NB4 (cell line): ENCODE measurements around the gene CALM1.

ENCODE experiments used
- DNase-seq: peaks from one replicate; pipeline ENCODE4 v3.0.0; 2010; ENCODE audit warnings: low read depth
- H3K4me3 ChIP-seq: one replicate; pipeline ENCODE4 v1.5.1; 2011; ENCODE audit warnings: mild to moderate bottlenecking, low read depth, low read length, moderate library complexity
- CTCF ChIP-seq: IDR thresholded peaks from one replicate; pipeline ENCODE4 v1.5.1; 2012; ENCODE audit warnings: low read depth, low read length
- MYC ChIP-seq: IDR thresholded peaks from 2 replicates; pipeline ENCODE4 v1.6.1; 2011; ENCODE audit warnings: low read depth, low read length
- POLR2A ChIP-seq: IDR thresholded peaks from 2 replicates; pipeline ENCODE4 v1.6.1; 2011; ENCODE audit warnings: mild to moderate bottlenecking; ENCODE audit not compliant: insufficient read length; ENCODE audit errors: extremely low read depth
- TF ChIP-seq, protein P1 (sequence below): IDR thresholded peaks from 2 replicates; pipeline ENCODE4 v1.6.1; 2011; ENCODE audit warnings: low read depth, low read length

The CALM1 gene

GRCh38 chr14:90449411-90449810 is 52.6 kb downstream of the CALM1 start:
- no peak overlapping the region for H3K4me3 ChIP-seq
- no peak for DNase-seq
- TF ChIP-seq, protein P1, sequence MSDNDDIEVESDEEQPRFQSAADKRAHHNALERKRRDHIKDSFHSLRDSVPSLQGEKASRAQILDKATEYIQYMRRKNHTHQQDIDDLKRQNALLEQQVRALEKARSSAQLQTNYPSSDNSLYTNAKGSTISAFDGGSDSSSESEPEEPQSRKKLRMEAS = no peak
- no peak for TF ChIP-seq CTCF
- no peak for TF ChIP-seq MYC
- no peak for TF ChIP-seq POLR2A

DNA sequence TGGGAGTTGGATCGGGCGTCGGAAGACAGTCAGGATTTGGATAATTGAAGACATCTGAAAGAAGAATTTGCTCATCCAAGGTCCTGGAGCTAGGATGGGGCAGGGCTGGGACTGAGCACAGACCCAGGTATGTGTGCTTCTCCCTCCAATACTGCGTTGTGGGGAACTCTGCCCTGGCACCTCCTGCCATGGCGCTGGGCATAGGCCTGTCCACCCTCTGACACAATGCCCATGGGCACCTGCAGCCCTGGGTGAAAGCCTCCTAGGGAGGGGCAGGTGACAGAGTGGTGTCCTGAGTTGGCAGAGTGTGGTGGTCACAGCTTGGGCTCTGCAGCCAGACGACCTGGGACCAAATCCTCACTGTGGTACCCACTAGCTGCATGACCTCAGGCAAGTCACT is 53.3 kb downstream of the CALM1 start:
- no peak for TF ChIP-seq POLR2A
- DNase-seq = no peak
- no peak overlapping the region for H3K4me3 ChIP-seq

- no peak for TF ChIP-seq CTCF
- TF ChIP-seq, protein P1 = no peak
- TF ChIP-seq MYC = no peak
- TF ChIP-seq POLR2A = no peak
- no peak for DNase-seq
- H3K4me3 ChIP-seq = no peak overlapping the region
These were observed 53.8 kb downstream of the CALM1 start for GRCh38 chr14:90450667-90451066.

GRCh38 chr14:90451443-90451842 is 54.6 kb downstream of the CALM1 start:
- TF ChIP-seq, protein P1 = no peak
- TF ChIP-seq MYC (no peak), POLR2A (no peak), CTCF (no peak)
- DNase-seq = no peak
- no peak overlapping the region for H3K4me3 ChIP-seq

DNA sequence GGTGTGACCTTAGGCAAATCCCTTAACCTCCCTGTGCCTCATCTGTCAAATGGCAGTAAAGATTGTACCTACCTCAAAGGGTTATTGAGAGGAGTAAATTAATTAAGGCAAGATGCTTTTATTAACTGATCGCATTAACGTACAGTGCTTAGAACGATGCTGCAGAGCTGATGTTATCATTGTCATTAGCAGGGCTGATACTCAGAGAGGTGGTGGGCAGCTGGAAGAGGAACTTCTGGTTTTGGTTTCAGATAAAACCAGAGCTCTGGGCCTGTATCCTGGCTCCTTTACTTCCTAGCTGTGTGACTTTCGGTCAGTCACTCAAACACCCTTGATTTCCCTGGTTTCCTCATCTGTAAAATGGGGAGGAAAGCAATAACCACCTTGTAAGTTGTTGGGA is 55.1 kb downstream of the CALM1 start:
- no peak for TF ChIP-seq POLR2A
- TF ChIP-seq, protein P1 = no peak
- TF ChIP-seq CTCF = no peak
- no peak for TF ChIP-seq MYC
- H3K4me3 ChIP-seq = no peak overlapping the region
- DNase-seq = no peak

GRCh38 chr14:90452366-90452765 is 55.5 kb downstream of the CALM1 start:
- DNase-seq = no peak
- no peak overlapping the region for H3K4me3 ChIP-seq
- TF ChIP-seq, protein P1 = no peak
- TF ChIP-seq CTCF (no peak), MYC (no peak), POLR2A (no peak)
